Endothelial cell of umbilical vein (primary cell): ENCODE results near the gene MR1. TPM values are rescaled to one million over a fixed set of nuclear protein-coding genes. Genes with fewer than 3 reads are reported as not detected.

Experiments used
- BruUV-seq: library from RNA; stranded (reverse); fragments of 400-500 nt; replicated peaks from 2 replicates; lab custom pipeline; 2021; lab: Mats Ljungman, UMichigan
- CTCF ChIA-PET: fragments of 300-600, 350-600 bp; sonication (Branson Sonifier 250); formaldehyde crosslinking; loops from one replicate; lab custom pipeline; 2021; ENCODE audit warnings: antibody characterized with exemption, inconsistent platforms; lab: Charles Lee
- POLR2A ChIA-PET: fragments of 300-600, 350-600 bp; sonication (Branson Sonifier 250); formaldehyde crosslinking; loops from one replicate; lab custom pipeline; 2021; ENCODE audit warnings: antibody characterized with exemption, inconsistent platforms; lab: Charles Lee
- DNase-seq: peaks from one replicate; pipeline ENCODE4 v3.0.0-alpha.2; 2011; ENCODE audit warnings: low read depth, low spot score
- FAIRE-seq: peaks from 2 replicates; lab custom pipeline; 2011; peaks lifted over from hg19 to GRCh38; lab: Jason Lieb, UNC
- H2AFZ ChIP-seq: 2 replicates; pipeline ENCODE4 v1.6.0; 2012; ENCODE audit warnings: low read depth, low read length, control low read depth, inconsistent platforms
- H3K27ac ChIP-seq: 2 replicates; pipeline ENCODE4 v1.5.1; 2011; ENCODE audit warnings: low read depth, mild to moderate bottlenecking, control low read depth, low read length, moderate library complexity; ENCODE audit not compliant: insufficient read depth
- H3K27me3 ChIP-seq, 2 experiments: 2 replicates each; pipeline versions ENCODE4 v1.6.0 to v1.6.1; 2011; ENCODE audit warnings: low read length in 2 of 2, mixed read lengths in 1 of 2; ENCODE audit not compliant: control insufficient read depth in 2 of 2, insufficient read depth in 2 of 2
- H3K36me3 ChIP-seq, 2 experiments: 2 replicates in 1 of 2; 3 replicates in 1 of 2; pipeline ENCODE4 v1.5.1; 2011; ENCODE audit warnings: low read length in 2 of 2, mild to moderate bottlenecking in 1 of 2, moderate library complexity in 1 of 2; ENCODE audit not compliant: control insufficient read depth in 2 of 2, insufficient read depth in 2 of 2; ENCODE audit errors: extremely low read depth in 1 of 2
- H3K4me1 ChIP-seq: 3 replicates; pipeline ENCODE4 v1.5.1; 2011; ENCODE audit warnings: mild to moderate bottlenecking, low read length; ENCODE audit not compliant: control insufficient read depth, insufficient read depth; ENCODE audit errors: extremely low read depth
- H3K4me2 ChIP-seq: 2 replicates; pipeline ENCODE4 v1.6.1; 2011; ENCODE audit warnings: low read length, control low read depth, mixed read lengths; ENCODE audit not compliant: insufficient read depth
- H3K4me3 ChIP-seq, 3 experiments: fragments of 200-600 bp in 1 of 3; sonication (generic), shearing (Covaris generic) in 1 of 3; replicated peaks in 1 of 3; 2 replicates each; pipeline ENCODE4 v1.5.1; 2011 to 2016; ENCODE audit warnings: control low read depth in 3 of 3, low read length in 3 of 3, mild to moderate bottlenecking in 2 of 3, inconsistent platforms in 1 of 3, low read depth in 1 of 3, moderate library complexity in 1 of 3; ENCODE audit not compliant: insufficient read depth in 1 of 3
- H3K79me2 ChIP-seq: 2 replicates; pipeline ENCODE4 v1.6.0; 2012; ENCODE audit warnings: low read length, inconsistent platforms; ENCODE audit not compliant: control insufficient read depth, insufficient read depth
- H3K9ac ChIP-seq: replicated peaks from 2 replicates; pipeline ENCODE3; 2011; ENCODE audit warnings: low read length, control low read depth; ENCODE audit not compliant: insufficient read depth; ENCODE audit errors: extremely low read depth
- H3K9me1 ChIP-seq: replicated peaks from 3 replicates; pipeline ENCODE4 v1.6.0; 2011; ENCODE audit warnings: mild to moderate bottlenecking, low read length; ENCODE audit not compliant: control insufficient read depth, insufficient read depth; ENCODE audit errors: extremely low read depth
- H3K9me3 ChIP-seq: replicated peaks from 2 replicates; pipeline ENCODE4 v1.5.1; 2012; ENCODE audit warnings: low read length, inconsistent platforms; ENCODE audit not compliant: control insufficient read depth, insufficient read depth
- H4K20me1 ChIP-seq: replicated peaks from 2 replicates; pipeline ENCODE3; 2011; ENCODE audit warnings: mild to moderate bottlenecking, low read length; ENCODE audit not compliant: control insufficient read depth, insufficient read depth; ENCODE audit errors: extremely low read depth
- CTCF ChIP-seq, 2 donors: IDR thresholded peaks; 1 replicate in 1 of 2; 2 replicates in 1 of 2; pipeline ENCODE4 v1.5.1; 2011; ENCODE audit warnings: low read length in 2 of 2, mild to moderate bottlenecking in 2 of 2, moderate library complexity in 2 of 2, control low read depth in 1 of 2, inconsistent platforms in 1 of 2, low read depth in 1 of 2; ENCODE audit not compliant: insufficient read depth in 1 of 2; ENCODE audit errors: extremely low read depth in 1 of 2
- EZH2 ChIP-seq: IDR thresholded peaks from 2 replicates; pipeline ENCODE4 v1.6.1; 2012; ENCODE audit warnings: borderline replicate concordance, low read depth, mild to moderate bottlenecking, moderate library complexity, low read length, inconsistent platforms; ENCODE audit not compliant: severe bottlenecking
- FOS ChIP-seq: IDR thresholded peaks from 2 replicates; pipeline ENCODE4 v1.6.1; 2011; ENCODE audit warnings: mild to moderate bottlenecking, low read length, moderate library complexity, borderline replicate concordance; ENCODE audit not compliant: insufficient read depth
- GATA2 ChIP-seq: IDR thresholded peaks from 2 replicates; pipeline ENCODE4 v1.7.0; 2011; ENCODE audit warnings: low read depth, mild to moderate bottlenecking, moderate library complexity, mixed read lengths, low read length; ENCODE audit not compliant: insufficient read length, insufficient read depth
- JUN ChIP-seq: IDR thresholded peaks from 2 replicates; pipeline ENCODE4 v1.6.1; 2011; ENCODE audit warnings: borderline replicate concordance, low read depth; ENCODE audit not compliant: insufficient read length, insufficient read depth
- MAX ChIP-seq: IDR thresholded peaks from 2 replicates; pipeline ENCODE4 v1.6.1; 2011; ENCODE audit not compliant: insufficient read depth, insufficient read length
- MYC ChIP-seq: IDR thresholded peaks from one replicate; pipeline ENCODE4 v1.6.1; 2011; ENCODE audit warnings: mild to moderate bottlenecking, low read depth, low read length
- POLR2A ChIP-seq: IDR thresholded peaks from 2 replicates; pipeline ENCODE4 v1.6.1; 2012; ENCODE audit warnings: low read depth, mild to moderate bottlenecking, control low read depth, low read length
- POLR2AphosphoS5 ChIP-seq: IDR thresholded peaks from 2 replicates; pipeline ENCODE4 v1.6.1; 2012; ENCODE audit warnings: low read depth, mild to moderate bottlenecking, control low read depth, low read length, moderate library complexity; ENCODE audit not compliant: insufficient read depth
- dilution Hi-C: fragments of 300-500 bp; cut with MboI; formaldehyde crosslinking; loops from one replicate; pipeline ENCODE4 v1.15.0; 2019; ENCODE audit warnings: low sequenced_read_pairs; ENCODE audit not compliant: extremely low pct_ligation_motif_present
- intact Hi-C: fragments of 100-400 bp; cut with micrococcal nuclease; formaldehyde crosslinking; loops from one replicate; pipeline ENCODE4 v1.10.0; 2022
- polyA plus RNA-seq, 4 experiments: library from polyadenylated mRNA; depleted of rRNA in 3 of 4; stranded (reverse) in 3 of 4; unstranded in 1 of 4; fragments of >200 nt; gene quantifications; 2 replicates each; pipeline versions ENCODE4 v1.2.1 to v1.2.3, GENCODE V29; 2011 to 2012; ENCODE audit warnings: missing spikeins in 1 of 4
- total RNA-seq: library from RNA; stranded (reverse); gene quantifications from 2 replicates; pipeline ENCODE4 v1.2.3, GENCODE V29; 2021

Gene MR1
- total and polyA plus RNA-seq, 2 donors (not counting 3 experiments of a cell fraction or from before 2014, with no cell fraction given): 1.3 to 2.5 TPM

- no peak overlapping the region for H2AFZ ChIP-seq
- H3K27me3 ChIP-seq: no peaks in the 10 kb centered on the region
- no peak overlapping the region for H3K4me2 ChIP-seq
- dilution Hi-C loops: no loop called here
- TF ChIP-seq FOS: no peak
- no peak for TF ChIP-seq GATA2
- no peak for TF ChIP-seq MAX
- TF ChIP-seq MYC: no peak
- TF ChIP-seq CTCF (IDR thresholded peaks at IDR 0.05; ENCODE audit: extremely low read depth in 1 of 2, insufficient read depth in 1 of 2, low read depth in 1 of 2, low read length in 2 of 2): no peak
- TF ChIP-seq POLR2AphosphoS5: no peak
- TF ChIP-seq POLR2A: no peak
- TF ChIP-seq EZH2: no peak
- TF ChIP-seq JUN: no peak
- ChIA-PET CTCF (no interaction called here), POLR2A (interaction anchor here (0.7 kb wide), 1 partner anchor 22 kb away, joined by 8 read pairs; no protein-coding TSS in a partner anchor)
- DNase-seq (no peak), FAIRE-seq (no peak)
- no peak overlapping the region for H3K27ac ChIP-seq
- H3K4me1 ChIP-seq: no peaks in the 10 kb centered on the region
- no peaks in the 10 kb centered on the region for H3K9me3 ChIP-seq
- peaks cover 31% of the 10 kb centered on the region for H4K20me1 ChIP-seq
- intact Hi-C loops: no loop called here
- H3K36me3 ChIP-seq: no peaks in the 10 kb centered on the region
- BruUV-seq: no TSS peak
- H3K79me2 ChIP-seq: peaks cover 86% of the 10 kb centered on the region
- no peak overlapping the region for H3K4me3 ChIP-seq
- H3K9ac ChIP-seq: no peak overlapping the region
- no peaks in the 10 kb centered on the region for H3K9me1 ChIP-seq
These were observed 20.6 kb upstream of the MR1 start for GRCh38 chr1:181013144-181013543.
